NCI-H2029 (cell line): ENCODE results near the gene EIF4EBP2.

Experiments used
- DNase-seq: peaks from one replicate; lab custom pipeline; 2025; lab: John Stamatoyannopoulos, UW

EIF4EBP2 gene

GRCh38 chr10:70379581-70380176, 24.3 kb upstream of the EIF4EBP2 start:
- DNase-seq: no peak

DNA sequence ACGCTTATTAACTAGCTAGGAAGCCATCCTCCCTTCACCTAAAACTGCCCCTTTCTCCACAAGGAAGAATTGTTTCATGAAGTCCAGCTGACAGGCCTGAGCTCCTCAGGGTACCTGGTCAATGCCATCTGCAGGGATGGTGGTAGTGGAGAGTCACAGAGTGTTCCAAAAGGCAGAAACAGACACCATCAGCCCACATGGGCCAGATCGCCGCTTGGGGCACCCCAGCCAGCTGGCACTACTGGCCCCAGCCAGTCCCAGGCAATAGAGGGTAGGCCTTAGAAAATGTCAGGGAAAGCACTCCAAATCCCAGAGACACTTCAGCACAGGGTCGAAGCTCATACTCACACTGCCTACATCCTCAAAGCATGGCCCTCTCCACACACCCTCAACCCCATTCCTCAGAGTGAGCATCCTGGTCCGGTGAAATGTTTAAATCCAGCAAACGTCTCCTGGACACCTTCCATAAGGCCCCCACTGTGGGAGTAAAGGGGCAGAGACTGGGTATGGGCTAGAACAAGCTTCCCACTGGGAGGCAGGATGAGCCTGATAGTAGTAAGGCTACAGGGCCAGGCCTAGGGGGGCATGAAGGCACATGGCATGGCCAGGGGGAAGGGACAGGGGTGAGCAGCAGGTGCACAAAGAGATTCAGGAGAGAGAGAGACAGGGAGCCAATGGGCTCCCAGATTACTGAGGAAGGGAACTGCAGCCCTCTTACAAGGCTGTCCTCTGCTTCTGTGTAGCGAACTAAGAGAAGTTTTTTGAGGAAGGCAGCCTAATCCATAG, 23.4 kb upstream of the EIF4EBP2 start:
- no peak for DNase-seq

GRCh38 chr10:70381471-70382421, 22.2 kb upstream of the EIF4EBP2 start:
- no peak for DNase-seq

- DNase-seq: no peak
Observed at GRCh38 chr10:70391654-70392053, 12.3 kb upstream of the EIF4EBP2 start.

DNA sequence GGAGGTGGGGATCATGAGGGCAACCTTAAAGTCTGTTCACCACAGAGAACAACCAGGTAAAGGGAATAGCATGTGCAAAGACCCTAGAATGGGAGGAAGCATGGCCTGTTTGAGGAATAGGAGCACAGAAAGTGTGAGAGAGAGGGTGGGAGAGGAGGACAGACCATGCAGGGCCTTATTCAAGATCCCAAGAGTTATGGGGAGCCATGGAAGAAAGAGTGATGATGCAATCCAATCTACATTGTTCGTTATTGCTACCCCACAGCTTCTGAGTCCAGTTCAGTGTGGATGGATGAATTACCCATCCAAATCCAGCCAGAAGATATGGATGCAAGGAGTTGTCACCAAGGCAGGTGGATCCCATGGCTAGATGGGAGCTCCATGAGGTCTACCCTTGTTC, 7.8 kb upstream of the EIF4EBP2 start:
- DNase-seq: no peak

- DNase-seq: no peak
Observed at GRCh38 chr10:70399177-70399576, 4.8 kb upstream of the EIF4EBP2 start.

GRCh38 chr10:70403483-70404035, 386 bp upstream of the EIF4EBP2 start:
- no peak for DNase-seq

DNA sequence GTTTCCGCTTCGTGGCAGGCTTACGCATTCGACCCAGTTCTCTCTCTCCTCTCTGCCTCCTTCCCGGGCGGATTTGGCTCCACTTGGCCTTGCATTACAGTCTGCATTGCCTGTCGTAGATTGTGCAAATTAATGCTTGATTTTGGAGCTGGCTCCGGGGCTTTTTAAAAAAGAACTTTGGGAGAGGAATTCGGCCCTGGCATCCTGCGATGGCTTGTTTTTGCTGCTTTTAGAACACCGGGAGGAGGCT, 767 bp downstream of the EIF4EBP2 start:
- DNase-seq: no peak

- DNase-seq: no peak
Observed at GRCh38 chr10:70405037-70405824, 1.3 kb downstream of the EIF4EBP2 start.

DNA sequence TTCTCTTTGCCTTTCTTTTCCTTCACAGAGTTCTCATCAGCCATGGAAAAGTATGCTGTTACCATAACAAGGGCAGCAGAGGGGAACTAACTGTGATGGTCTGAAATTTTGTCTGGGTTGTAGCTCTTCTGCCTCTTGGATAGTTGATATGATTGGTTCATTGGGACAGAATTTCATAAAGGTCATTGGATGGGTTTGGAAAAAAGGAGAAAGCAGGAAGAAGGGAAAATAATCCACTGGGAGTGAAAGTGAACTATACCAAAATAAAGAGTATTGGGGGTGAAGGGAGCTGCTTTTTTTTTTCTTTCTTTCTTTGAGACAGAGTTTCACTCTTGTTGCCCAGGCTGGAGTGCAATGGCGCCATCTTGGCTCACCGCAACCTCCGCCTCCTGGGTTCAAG, 5.8 kb downstream of the EIF4EBP2 start:
- DNase-seq: no peak

GRCh38 chr10:70410608-70411007, 6.7 kb downstream of the EIF4EBP2 start:
- no peak for DNase-seq

DNA sequence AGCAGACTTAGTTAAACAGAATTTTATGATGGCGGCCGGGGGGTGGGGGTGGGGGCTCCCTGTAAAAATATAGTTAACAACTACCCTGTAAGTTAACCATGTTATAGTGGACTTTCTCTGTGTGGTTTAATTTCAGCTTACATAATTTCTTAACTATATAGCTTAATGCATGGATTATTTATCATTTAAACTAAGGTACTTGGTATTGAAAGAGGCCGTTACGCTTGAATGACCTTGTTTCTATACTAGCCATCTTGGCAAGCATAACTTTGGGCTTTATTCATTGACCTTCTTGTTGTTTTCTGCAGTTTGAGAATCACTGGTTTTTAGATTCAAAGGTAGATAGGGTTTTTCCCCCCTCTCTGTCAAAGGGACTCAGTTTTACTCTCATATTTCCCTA, 8.4 kb downstream of the EIF4EBP2 start:
- no peak for DNase-seq

DNA sequence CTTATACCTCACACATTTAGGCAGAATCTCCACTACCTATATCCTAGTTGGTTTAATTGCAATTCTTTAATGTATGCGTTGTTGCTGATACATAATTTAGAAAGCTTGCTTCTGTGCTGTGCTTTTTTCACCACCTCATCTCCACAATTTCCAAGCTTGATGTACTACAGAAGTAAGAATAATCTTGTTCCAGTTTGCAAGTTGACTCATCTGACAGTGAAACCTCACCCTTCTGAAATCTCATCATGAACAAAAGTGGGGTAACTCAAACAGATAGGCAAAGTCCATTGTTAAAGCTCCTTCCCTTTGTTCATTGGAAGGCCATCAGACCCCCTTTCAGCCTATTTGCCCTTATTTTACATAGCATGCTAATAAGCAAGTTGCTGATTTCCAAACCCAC, 13.6 kb downstream of the EIF4EBP2 start:
- no peak for DNase-seq

DNA sequence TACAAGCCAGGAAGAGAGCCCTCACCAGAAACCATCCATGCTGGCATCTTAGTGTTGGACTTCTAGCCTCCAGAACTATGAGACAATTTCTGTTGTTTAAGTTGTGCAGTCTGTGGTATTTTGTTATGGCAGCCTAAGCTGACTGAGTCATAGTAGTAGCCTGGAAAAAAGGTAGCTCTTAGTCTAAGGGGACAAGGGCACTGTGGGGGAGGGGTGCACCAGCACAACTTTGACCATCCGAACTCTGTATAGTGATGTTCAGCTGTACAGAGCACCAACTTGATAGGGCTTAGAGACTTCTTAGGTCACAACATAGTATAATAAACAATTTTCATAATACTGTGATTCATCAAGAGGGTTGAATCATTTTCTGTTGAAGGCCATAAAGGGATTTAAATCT, 14.3 kb downstream of the EIF4EBP2 start:
- DNase-seq: no peak

DNA sequence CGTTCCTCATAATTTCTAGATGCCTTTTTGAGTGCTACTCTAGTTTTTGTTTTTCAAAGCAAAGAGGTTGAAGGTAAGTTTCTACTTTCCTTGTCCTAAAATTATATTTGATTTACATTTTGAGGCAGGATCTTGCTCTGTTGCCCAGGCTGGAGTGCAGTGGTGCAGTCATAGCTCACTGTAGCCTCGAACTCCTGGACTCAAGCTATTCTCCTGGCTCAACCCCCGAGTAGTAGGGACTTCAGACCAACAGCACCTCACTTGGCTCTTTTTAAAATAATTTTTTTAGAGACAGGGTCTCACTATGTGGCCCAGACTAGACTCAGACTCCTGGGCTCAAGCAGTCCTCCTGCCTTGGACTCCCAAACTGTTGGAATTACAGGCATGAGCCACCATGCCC, 14.8 kb downstream of the EIF4EBP2 start:
- no peak for DNase-seq

- no peak for DNase-seq
Observed at GRCh38 chr10:70424320-70424719, 20.4 kb downstream of the EIF4EBP2 start.

DNA sequence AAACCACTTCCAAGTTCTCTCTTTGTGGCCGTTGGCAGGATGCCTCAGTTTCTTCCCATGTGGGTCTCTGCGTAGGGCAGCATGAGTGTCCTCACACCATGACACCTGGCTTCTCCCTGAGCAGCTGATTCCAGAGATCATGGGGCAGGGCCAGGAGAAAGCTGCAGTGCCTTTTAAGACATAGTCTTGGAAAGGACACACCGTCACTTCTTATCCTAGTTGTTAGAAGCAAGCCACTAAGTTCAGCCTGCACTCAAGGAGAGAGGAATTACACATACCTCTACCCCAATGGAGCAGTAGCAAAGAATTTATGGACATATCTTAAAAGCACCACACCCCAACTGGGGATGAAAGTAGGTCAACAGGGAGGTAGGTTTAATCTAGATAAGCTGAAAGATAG, 21.2 kb downstream of the EIF4EBP2 start:
- DNase-seq: no peak

GRCh38 chr10:70426823-70427222, 22.9 kb downstream of the EIF4EBP2 start:
- DNase-seq: no peak

GRCh38 chr10:70430493-70431445, 26.8 kb downstream of the EIF4EBP2 start:
- DNase-seq: no peak

DNA sequence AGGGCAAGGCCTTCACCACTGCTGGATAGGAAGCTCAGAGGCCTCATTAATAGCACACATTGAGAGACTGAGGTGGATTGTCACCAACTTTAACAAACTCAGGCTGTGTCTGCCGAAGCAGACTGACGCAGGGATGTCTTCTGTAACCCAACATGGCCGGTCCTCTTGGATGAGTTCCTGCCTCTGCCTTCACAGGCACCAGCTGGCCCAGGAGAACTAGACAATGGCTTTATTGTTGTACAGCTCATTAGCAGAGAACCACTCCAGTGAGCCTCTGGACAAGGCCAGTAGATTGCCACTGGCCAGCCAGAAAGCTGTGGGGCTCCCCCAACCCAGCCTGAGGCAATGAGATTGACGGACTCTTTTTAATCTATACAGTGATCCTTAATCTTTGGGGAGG, 28.2 kb downstream of the EIF4EBP2 start:
- DNase-seq: no peak
